Smooth muscle cell (in vitro differentiated cells): ENCODE measurements around the gene ABAT. TPM values are rescaled to one million over a fixed set of nuclear protein-coding genes. Genes with fewer than 3 reads are reported as not detected.

Source experiments
- DNase-seq: peaks from one replicate; lab custom pipeline; 2025; ENCODE audit not compliant: unreplicated experiment; lab: John Stamatoyannopoulos, UW
- H2AFZ ChIP-seq: fragments of 200-600 bp; sonication (generic); 2 replicates; pipeline ENCODE4 v1.6.0; 2016; ENCODE audit warnings: antibody characterized with exemption, low read depth, mild to moderate bottlenecking
- H3F3A ChIP-seq: fragments of 200-600 bp; sonication (generic); 2 replicates; pipeline ENCODE4 v1.6.0; 2017; ENCODE audit warnings: antibody characterized with exemption, low read depth
- H3K27ac ChIP-seq: fragments of 200-600 bp; sonication (generic); 2 replicates; pipeline ENCODE4 v1.5.1; 2016; ENCODE audit warnings: low read depth, mild to moderate bottlenecking
- H3K27me3 ChIP-seq: fragments of 200-600 bp; sonication (generic); 2 replicates; pipeline ENCODE4 v1.6.1; 2016; ENCODE audit warnings: low read depth, mild to moderate bottlenecking
- H3K36me3 ChIP-seq: fragments of 200-600 bp; sonication (generic); 2 replicates; pipeline ENCODE4 v1.5.1; 2016; ENCODE audit warnings: low read depth
- H3K4me1 ChIP-seq: fragments of 200-600 bp; sonication (generic); 2 replicates; pipeline ENCODE4 v1.5.1; 2016; ENCODE audit warnings: low read depth
- H3K4me2 ChIP-seq: fragments of 200-600 bp; sonication (generic); 2 replicates; pipeline ENCODE4 v1.6.0; 2016; ENCODE audit warnings: mild to moderate bottlenecking
- H3K4me3 ChIP-seq: fragments of 200-600 bp; sonication (generic); 2 replicates; pipeline ENCODE4 v1.5.1; 2016; ENCODE audit warnings: mild to moderate bottlenecking
- H3K79me2 ChIP-seq: fragments of 200-600 bp; sonication (generic); 2 replicates; pipeline ENCODE4 v1.6.0; 2016; ENCODE audit warnings: low read depth, mild to moderate bottlenecking
- H3K9ac ChIP-seq: fragments of 200-600 bp; sonication (generic); 2 replicates; pipeline ENCODE4 v1.6.0; 2016; ENCODE audit warnings: low read depth
- H3K9me3 ChIP-seq: fragments of 200-600 bp; sonication (generic); replicated peaks from 2 replicates; pipeline ENCODE4 v1.5.1; 2016; ENCODE audit warnings: low read depth
- H4K20me1 ChIP-seq: fragments of 200-600 bp; sonication (generic); 2 replicates; pipeline ENCODE4 v1.6.0; 2016; ENCODE audit warnings: low read depth
- whole genome bisulfite sequencing: methylation state at CpG from one replicate; pipeline ENCODE4 v1.1.7; 2016; ENCODE audit warnings: low lambda C conversion rate; 5-methylcytosine and 5-hydroxymethylcytosine counted together
- polyA plus RNA-seq: library from polyadenylated mRNA; unstranded; fragments of >200 nt; fragmentation: Nextera tagmentation; extraction: Ambion mirVana; gene quantifications from 2 replicates; pipeline ENCODE4 v1.2.1, GENCODE V29; 2016
- total RNA-seq: library from RNA; depleted of rRNA; stranded (reverse); fragments of >200 nt; gene quantifications from 2 replicates; pipeline ENCODE4 v1.2.3, GENCODE V29; 2014
- TF ChIP-seq, protein P1 (sequence below): fragments of 200-600 bp; sonication (generic); IDR thresholded peaks from 2 replicates; pipeline ENCODE4 v1.5.1; 2017; ENCODE audit warnings: borderline replicate concordance, mild to moderate bottlenecking, antibody characterized with exemption; ENCODE audit not compliant: insufficient read depth, poor library complexity, severe bottlenecking

The ABAT gene
- total and polyA plus RNA-seq, 2 experiments from 2014 or later, result 9.2 to 11.3 TPM

DNA sequence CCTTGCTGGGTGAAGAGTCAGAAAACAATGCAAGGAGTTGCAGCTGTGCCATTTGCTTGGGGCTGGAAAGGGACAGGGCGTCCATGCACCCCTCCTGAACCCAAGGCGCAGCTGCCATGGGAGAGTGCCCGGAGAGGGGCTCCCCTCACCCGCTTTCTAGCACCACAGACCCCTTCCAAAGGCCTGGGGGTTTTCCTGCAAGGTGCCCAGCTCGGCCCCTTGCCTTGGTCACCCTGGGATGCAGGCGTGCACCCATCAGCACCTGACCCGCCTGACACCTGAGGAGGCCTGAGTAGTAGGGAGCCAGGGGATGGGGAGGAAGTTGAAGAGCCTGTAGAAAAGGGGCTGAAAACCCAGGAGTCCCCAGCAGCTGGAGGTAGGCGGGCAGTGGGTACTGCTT, 92.8 kb downstream of the ABAT start:
- Histone ChIP-seq H2AFZ (no peak overlapping the region), H3K79me2 (no peaks in the 10 kb centered on the region), H3K4me3 (no peak overlapping the region), H3K27ac (no peak overlapping the region), H3K36me3 (no peaks in the 10 kb centered on the region), H4K20me1 (no peaks in the 10 kb centered on the region), H3K9ac (no peak overlapping the region), H3K4me2 (no peak overlapping the region), H3K9me3 (no peaks in the 10 kb centered on the region), H3K27me3 (no peaks in the 10 kb centered on the region), H3K4me1 (no peaks in the 10 kb centered on the region), H3F3A (no peaks in the 10 kb centered on the region)
- TF ChIP-seq, protein P1, sequence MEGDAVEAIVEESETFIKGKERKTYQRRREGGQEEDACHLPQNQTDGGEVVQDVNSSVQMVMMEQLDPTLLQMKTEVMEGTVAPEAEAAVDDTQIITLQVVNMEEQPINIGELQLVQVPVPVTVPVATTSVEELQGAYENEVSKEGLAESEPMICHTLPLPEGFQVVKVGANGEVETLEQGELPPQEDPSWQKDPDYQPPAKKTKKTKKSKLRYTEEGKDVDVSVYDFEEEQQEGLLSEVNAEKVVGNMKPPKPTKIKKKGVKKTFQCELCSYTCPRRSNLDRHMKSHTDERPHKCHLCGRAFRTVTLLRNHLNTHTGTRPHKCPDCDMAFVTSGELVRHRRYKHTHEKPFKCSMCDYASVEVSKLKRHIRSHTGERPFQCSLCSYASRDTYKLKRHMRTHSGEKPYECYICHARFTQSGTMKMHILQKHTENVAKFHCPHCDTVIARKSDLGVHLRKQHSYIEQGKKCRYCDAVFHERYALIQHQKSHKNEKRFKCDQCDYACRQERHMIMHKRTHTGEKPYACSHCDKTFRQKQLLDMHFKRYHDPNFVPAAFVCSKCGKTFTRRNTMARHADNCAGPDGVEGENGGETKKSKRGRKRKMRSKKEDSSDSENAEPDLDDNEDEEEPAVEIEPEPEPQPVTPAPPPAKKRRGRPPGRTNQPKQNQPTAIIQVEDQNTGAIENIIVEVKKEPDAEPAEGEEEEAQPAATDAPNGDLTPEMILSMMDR, result no peak
- DNase-seq, result no peak
- 98% methylated on average over 8 of the region's 8 CpGs for WGBS

GRCh38 chr16:8768283-8768682, 93.9 kb downstream of the ABAT start:
- Histone ChIP-seq H3K27me3 (no peaks in the 10 kb centered on the region), H3K36me3 (no peaks in the 10 kb centered on the region), H2AFZ (no peak overlapping the region), H3K9ac (no peak overlapping the region), H3K9me3 (no peaks in the 10 kb centered on the region), H3K79me2 (no peaks in the 10 kb centered on the region), H3K4me1 (no peaks in the 10 kb centered on the region), H3K27ac (no peak overlapping the region), H3K4me3 (no peak overlapping the region), H4K20me1 (no peaks in the 10 kb centered on the region), H3F3A (no peaks in the 10 kb centered on the region), H3K4me2 (no peak overlapping the region)
- DNase-seq, result no peak
- WGBS, result 95% methylated on average over 12 of the region's 12 CpGs
- TF ChIP-seq, protein P1, result no peak

DNA sequence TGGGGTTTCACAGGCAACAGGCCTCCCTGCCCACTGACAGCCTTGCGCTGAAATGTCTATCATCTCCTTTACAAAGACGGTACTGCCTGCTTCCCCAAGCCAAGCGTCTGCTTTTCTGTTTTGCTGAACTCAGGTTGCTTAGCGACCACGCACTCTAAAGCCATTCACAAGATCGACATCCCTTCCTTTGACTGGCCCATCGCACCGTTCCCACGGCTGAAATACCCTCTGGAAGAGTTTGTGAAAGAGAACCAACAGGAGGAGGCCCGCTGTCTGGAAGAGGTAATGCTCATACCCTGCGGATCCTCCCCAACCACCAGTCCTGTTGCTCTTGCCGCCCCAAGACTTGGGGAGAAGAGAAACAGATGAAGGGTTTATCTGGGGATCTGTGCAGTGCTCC, 94.3 kb downstream of the ABAT start:
- no peak overlapping the region for H2AFZ ChIP-seq
- TF ChIP-seq, protein P1, result no peak
- no peaks in the 10 kb centered on the region for H3K36me3 ChIP-seq
- H3K4me2 ChIP-seq, result no peak overlapping the region
- no peaks in the 10 kb centered on the region for H3K27me3 ChIP-seq
- H3K4me1 ChIP-seq, result no peaks in the 10 kb centered on the region
- no peaks in the 10 kb centered on the region for H4K20me1 ChIP-seq
- H3K4me3 ChIP-seq, result no peak overlapping the region
- H3K9ac ChIP-seq, result no peak overlapping the region
- no peaks in the 10 kb centered on the region for H3K79me2 ChIP-seq
- no peaks in the 10 kb centered on the region for H3K9me3 ChIP-seq
- no peaks in the 10 kb centered on the region for H3F3A ChIP-seq
- H3K27ac ChIP-seq, result no peak overlapping the region
- 88% methylated on average over 12 of the region's 12 CpGs for WGBS
- no peak for DNase-seq

DNA sequence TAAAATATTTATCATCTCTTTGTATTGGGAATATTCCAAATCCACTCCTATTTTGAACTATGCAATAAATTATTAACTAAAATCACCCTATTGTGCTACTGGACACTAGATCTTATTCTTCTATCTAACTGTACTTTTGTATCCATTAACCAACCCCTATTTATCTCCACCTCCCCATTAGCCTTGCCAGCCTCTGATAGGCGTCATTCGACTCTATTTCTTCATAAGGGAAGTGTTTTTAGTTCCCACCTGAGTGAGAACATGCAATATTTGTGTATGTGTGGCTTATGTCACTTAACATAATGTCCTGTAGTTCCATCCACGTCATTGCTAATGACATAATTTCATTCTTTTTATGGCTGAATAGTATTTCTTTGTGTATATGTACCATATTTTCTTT, 99.1 kb downstream of the ABAT start:
- Histone ChIP-seq H3K4me2 (no peak overlapping the region), H2AFZ (no peak overlapping the region), H3F3A (no peaks in the 10 kb centered on the region), H3K36me3 (no peaks in the 10 kb centered on the region), H3K27ac (no peak overlapping the region), H3K9me3 (no peaks in the 10 kb centered on the region), H3K79me2 (no peaks in the 10 kb centered on the region), H3K4me3 (no peak overlapping the region), H3K27me3 (no peaks in the 10 kb centered on the region), H3K4me1 (no peaks in the 10 kb centered on the region), H4K20me1 (no peaks in the 10 kb centered on the region), H3K9ac (no peak overlapping the region)
- no peak for DNase-seq
- 76% methylated on average over 3 of the region's 3 CpGs for WGBS
- TF ChIP-seq, protein P1, result no peak
